Activated CD8-positive, alpha-beta memory T cell treated with anti-CD3 and anti-CD28 coated beads for 48 hours (primary cell): ENCODE results near the gene HDAC4.

Experiments
- DNase-seq, 3 experiments: peaks; one replicate each; pipeline ENCODE4 v3.0.0-alpha.2; 2020; ENCODE audit warnings: low read depth in 2 of 3, low spot score in 2 of 3

Gene HDAC4

DNA sequence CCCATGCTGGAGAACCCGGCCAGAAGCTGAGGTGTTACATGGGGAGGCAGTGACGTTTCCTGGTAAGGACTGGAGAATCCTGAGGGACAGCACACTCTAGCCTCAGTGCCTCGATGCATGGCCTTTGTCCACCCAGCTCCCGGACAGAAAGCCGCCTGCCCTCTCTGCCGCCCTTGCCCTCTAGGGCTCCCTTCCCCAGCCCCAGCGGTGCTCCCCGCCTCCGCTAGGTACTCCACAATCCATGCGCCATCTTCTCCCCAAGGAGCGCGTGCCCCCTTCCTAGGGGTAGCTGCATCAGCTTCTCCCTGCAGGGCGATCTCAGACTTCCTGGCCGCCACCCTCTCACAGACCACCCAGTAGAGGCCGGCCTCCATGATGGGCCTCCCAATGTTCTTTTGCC lies 301.3 kb downstream of the HDAC4 start:
- DNase-seq, result no peak

GRCh38 chr2:239098288-239098970 lies 302.4 kb downstream of the HDAC4 start:
- DNase-seq, result no peak

- no peak for DNase-seq
These were observed 303.5 kb downstream of the HDAC4 start for GRCh38 chr2:239097428-239097696.

DNA sequence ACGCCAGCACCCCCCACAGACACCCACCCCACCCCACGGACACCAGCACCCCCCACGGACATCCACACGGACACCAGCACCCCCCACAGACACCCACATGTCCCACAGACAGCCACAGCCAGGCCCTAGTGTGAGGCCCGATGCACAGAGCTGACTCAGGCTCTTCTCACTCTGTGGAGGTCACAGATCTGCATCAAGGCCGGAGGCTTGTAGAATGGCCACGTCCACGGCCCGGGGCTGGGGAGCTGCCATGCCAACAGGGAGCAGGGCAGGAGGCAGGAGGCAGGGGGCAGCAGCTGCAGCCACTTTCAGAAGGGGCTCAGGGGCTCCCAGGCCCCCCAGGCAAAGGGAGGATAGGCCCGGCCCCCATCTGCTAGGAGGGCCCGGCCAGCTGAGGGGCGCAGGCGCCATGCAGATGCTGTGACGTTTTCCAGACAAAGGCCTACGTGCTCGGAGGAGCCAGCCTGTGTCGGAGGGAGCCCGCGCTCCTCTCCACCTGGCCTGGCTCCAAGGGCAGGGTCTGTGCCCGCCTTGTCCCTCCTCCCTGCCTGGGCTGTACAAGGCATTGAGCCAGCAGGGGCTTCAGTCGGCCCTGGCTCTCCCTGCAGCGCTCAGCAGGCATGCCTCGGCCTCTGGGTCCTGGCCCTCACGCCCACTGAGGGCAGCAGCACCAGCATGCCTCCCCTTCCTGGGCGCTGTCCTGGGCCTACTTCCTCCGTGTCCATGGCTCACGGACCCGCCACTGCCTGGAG lies 304.0 kb downstream of the HDAC4 start:
- DNase-seq, result no peak

GRCh38 chr2:239095460-239096081 lies 305.2 kb downstream of the HDAC4 start:
- DNase-seq, result no peak

DNA sequence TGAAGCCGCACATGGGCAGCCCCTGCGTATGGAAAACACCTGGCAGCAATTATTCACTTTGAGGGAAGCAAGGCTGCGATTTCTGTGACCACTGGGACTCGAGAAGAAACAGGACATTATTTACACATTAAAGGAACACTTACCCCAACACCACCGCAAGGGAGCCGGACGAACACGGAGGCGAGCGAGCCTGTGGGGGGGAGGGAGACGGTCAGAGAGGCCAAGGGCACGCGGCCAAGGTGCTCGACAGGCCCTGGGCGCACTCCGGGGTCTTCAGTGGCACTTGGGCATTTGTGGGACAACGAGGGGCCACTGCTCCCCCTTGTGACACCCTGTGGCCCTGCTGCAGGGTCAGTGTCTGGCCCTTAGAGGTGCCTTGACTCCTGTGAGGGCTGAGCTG lies 306.0 kb downstream of the HDAC4 start:
- no peak for DNase-seq

DNA sequence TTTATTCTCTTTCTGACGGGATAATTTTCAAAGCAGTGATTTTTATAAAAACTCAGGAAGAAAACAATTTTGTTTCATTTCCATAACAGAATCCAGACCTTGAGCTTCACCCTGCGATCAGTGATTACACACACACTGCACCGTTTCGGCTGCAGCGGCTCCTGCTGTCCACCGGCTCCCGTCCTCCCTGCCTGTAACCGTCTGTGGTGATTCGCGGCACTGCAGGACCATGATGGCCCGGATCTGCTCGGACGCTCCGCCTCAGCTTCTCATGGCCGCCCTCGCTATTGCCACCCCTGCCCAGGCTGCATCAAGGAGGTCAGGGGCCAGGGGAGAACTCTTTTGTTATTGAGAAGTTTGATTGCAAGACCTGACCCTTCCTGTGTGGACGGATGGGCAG lies 306.9 kb downstream of the HDAC4 start:
- DNase-seq, result no peak

DNA sequence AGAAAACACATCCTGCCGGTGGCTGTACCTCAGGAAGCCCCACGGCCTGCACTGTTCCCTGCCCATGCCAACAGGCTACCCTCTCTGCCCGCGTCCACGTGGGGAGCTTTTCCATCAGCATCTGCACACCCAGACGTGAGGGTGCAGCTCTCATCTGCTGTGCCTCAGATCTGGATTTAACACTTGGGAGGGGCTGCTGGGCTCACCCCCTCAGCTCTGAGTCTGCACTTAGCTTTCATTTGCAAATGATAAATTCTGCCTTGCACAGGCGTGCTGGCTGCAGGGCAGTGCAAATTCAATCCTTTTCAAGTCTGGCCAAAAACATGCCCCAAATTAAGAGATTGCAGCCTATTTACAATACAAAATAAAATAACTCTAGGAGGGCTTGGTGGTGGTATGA lies 307.3 kb downstream of the HDAC4 start:
- no peak for DNase-seq

- no peak for DNase-seq
These were observed 308.1 kb downstream of the HDAC4 start for GRCh38 chr2:239092571-239093294.

GRCh38 chr2:239089884-239090283 lies 310.9 kb downstream of the HDAC4 start:
- DNase-seq, result no peak

DNA sequence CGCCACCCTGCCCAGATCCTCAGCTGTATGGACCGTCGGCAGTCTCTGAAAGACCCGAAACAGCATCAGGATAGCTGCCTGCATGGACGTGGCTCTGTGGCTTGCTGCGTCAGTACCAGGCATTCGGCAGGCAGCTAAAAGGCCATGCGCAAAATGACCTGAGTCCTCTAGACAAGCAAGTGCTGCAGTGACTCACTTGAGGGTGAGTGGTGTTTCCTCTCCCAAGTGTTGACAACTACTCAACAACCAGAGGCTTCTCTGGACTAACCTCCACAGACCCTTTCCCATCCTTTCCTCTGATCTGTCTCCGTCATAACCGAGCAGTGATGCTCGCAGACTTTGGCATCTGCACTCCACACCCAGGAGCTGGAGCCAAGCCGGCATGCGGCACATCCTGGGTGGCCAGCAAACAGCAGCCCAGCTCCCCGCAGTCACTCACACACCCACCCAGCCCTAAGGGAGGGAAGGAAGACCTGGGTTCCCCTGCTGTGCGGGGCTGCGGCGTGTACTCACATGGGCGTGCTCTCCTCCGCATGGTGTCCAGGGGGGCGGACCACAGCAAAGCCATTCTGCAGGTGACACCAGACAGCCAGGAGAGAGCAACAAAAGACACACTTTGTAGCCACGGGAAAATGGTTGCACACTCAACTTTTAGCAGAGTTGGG lies 313.6 kb downstream of the HDAC4 start:
- DNase-seq, result no peak

GRCh38 chr2:239086325-239087020 lies 314.3 kb downstream of the HDAC4 start:
- DNase-seq, result no peak

DNA sequence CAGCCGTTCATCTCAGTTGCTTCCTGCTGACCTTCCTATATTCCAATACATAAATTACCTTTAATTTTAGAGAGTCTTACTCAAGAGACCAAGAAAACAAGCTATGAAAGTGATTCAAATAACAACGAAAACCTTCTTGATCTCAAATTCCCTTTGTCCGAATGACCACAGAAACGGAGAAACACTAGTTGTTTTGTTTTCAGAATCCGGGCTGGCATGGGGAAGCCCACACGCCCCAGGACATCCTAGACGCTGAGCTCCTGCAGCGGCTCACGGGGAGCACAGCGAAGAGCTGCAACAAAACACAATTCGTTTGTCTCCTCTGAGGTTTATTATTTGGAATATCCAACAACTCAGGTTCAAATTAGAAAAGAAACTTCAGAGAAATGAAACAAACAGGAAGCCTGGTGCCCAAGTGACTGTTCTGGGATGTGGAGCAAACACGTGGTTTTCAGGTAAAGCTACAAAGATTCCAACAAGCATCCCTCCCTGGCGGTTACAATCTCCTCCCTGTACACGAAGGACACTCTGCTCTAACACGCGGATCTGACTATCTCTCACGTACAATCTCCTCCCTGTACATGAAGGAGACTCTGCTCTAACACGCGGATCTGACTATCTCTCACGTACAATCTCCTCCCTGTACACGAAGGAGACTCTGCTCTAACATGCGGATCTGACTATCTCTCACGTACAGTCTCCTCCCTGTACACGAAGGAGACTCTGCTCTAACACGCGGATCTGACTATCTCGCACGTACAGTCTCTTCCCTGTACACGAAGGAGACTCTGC lies 315.4 kb downstream of the HDAC4 start:
- DNase-seq, result no peak

DNA sequence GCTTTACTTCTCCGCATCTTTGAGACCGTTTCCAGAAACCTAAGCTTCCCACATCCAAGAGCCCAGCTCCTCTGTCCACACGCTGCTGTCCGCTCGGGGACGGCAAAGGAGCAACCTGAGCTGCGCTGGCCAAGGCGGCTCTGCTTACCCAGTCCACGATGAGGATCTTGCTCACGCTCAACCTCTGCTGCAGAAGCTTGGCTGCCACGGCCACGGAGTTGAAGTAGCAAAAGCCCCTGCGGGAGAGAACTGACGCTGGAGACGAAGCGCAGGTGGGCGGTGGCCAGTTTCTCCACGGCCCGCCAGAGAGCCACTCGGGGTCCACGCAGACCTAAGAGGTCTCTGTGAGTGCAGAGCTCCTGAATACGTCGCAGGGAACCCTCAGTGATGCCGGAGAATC lies 316.8 kb downstream of the HDAC4 start:
- no peak for DNase-seq

DNA sequence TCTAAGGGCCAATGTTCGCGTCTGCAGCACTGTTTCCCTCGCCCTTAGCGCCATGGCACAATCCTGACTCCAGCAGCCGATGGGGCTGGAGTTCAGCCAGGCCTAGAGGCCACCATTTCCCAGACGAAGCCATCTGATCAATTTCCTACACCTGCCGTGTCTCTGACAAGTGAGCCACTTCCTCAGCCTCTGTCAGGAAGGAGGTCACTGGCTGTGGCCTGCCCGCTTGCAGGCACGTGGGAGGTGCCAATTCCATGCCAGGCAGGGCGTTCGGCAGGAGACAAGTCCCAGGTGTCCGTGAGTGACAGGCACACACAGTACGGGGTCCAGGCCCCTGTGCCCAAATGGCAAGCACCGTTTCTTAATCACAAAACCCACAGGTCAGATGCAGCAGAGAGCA lies 318.4 kb downstream of the HDAC4 start:
- no peak for DNase-seq

- no peak for DNase-seq
These were observed 319.2 kb downstream of the HDAC4 start for GRCh38 chr2:239081622-239082021.

DNA sequence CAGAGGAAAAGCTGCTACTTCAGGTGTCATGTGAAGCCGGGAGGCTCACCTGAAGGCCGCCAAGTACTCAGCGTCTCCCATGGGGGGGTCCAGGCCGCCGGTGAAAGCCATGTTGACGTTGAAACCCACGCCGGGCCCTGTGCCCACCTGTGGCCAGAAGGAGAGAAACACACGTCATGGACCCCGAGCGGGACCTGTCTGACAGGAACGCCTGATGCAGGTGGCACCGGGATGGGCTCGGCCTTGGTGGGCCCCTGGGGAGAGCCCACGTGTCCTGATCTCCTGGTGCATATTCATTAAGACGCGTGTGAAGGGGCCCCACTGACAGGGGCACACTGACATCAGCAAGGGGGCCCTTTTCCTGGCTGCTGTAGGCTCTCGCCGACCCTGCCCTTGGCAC lies 319.8 kb downstream of the HDAC4 start:
- no peak for DNase-seq

DNA sequence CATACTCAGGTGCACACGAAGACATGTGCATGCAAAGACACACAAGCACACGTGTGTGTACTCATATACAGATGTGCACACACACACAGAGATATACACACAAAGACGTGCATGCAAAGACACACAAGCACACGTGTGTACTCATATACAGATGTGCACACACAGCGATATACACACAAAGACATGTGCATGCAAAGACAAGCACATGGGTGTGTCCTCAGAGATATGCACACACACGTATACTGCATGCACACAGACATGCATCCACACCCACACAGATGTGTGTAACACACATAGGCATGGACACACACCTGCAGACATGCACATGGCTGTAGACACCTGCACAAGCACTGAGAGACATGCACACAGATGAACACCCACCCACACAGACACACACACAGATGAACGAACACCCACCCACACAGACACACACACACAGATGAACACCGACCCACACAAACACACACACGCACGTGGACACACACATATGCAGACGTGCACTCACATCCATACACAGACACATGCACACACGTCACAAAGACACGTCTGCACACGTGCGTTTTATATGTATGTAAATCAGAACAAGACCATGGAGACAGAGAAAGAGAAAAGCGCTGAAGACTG lies 321.0 kb downstream of the HDAC4 start:
- no peak for DNase-seq

DNA sequence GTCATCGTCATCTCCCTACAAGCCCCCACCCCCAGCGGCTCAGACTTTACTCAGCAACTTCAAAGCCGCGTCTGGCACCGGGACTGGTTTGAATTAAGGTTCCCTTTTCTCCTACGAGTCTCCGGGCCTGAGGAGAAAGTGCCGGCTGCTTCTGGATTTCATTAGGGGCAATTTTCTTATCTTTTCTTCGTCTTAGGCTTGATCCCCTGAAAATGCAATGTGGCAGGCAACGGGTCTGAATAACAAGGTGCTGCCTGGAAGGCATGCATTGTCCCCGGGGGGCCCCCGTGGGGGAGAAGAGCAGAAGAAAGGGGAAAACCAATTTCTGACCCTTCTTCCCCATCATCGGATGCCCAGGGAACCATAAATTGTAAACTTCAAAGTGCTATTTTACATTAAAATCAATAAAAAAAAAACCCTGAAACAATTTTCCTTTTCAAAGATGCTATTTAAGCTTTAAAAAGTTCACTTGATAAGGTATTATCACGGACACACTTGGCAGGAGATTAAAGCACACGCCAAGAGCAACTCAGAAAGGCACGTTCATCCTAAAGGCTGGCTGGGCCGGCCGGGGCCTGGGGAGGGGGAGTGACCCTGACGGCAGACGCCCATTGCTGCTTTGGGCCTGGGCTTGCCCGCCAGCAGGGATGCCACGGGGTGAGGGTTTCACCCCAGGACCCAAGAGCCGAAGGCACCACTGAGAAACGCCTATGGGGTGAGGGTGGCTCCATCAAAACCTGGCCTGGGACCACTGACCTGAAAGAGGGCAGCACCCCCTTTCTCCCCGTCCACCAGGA lies 322.5 kb downstream of the HDAC4 start:
- DNase-seq, result no peak
